T47D (cell line): ENCODE measurements around the gene SPIRE2.

Experiments
- DNase-seq, 2 experiments: peaks; one replicate each; pipeline versions ENCODE4 v3.0.0 to v3.0.0-alpha.2; 2011 to 2012; ENCODE audit warnings: low read depth in 1 of 2, low spot score in 1 of 2
- JUND ChIP-seq: IDR thresholded peaks from 2 replicates; pipeline ENCODE4 v1.6.1; 2012; ENCODE audit warnings: low read depth
- in situ Hi-C: cut with HindIII; loops from 2 replicates; pipeline ENCODE4 v1.10.0; 2016; ENCODE audit warnings: low sequenced_read_pairs, low pct_unique_long_range_greater_than_20kb

Gene SPIRE2

DNA sequence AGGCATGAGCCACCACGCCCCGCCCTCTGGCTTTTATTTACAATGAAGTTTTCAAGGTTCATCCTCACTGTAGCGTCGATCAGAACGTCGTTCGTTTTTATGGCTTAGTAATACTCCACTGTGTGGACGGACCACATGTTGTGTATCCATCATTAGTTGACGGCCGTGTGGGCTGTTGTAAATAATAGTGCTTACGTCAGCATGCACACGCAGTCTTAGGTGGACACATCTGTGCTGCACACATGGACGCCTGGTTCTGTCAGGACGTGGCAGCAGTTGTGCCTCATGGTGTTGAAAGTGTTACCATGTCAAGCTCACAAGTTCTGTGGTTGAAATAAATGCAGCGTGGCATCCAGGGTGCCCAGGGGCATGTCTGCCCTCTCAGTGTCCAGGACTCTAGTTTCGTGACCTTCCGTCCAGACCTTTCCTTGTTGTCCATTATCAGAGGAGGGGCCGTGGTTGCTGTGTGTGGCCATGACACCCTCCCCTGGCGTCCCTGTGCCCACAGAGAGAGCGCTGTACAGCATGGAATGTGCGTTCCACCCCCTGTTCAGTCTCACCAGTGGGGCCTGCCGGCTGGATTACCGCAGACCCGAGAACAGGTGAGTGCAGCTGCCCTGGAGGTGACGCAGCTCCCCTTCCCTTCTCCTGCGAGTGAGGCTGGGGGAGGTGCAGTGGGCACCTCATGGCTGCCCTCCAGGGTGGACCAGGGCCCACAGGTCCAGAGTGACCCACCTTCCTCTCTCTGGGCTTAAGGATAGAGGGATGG is 67.4 kb downstream of the SPIRE2 start:
- no peak for TF ChIP-seq JUND
- in situ Hi-C loops: no loop called here
- no peak for DNase-seq

DNA sequence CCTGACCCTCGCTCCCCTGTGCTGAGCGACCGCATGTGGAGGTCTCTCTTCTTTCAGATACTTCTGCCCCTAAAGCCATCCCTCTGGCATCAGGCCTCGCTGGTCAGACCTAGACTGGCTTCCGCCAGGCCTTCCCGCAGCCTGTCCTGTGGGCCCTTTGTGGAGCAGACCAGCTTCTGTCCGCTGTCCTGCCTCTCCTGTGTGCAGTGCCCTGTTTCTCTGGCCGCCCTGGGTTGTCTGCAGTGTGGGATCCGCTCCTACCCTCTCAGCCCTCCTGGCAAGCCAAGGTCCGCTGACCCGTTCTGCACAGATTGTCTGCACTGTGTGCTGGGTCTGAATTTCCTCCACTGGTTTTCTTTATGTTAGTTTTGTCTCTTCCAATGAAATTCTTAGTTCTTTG is 68.9 kb downstream of the SPIRE2 start:
- in situ Hi-C loops: no loop called here
- TF ChIP-seq JUND: no peak
- DNase-seq: no peak

DNA sequence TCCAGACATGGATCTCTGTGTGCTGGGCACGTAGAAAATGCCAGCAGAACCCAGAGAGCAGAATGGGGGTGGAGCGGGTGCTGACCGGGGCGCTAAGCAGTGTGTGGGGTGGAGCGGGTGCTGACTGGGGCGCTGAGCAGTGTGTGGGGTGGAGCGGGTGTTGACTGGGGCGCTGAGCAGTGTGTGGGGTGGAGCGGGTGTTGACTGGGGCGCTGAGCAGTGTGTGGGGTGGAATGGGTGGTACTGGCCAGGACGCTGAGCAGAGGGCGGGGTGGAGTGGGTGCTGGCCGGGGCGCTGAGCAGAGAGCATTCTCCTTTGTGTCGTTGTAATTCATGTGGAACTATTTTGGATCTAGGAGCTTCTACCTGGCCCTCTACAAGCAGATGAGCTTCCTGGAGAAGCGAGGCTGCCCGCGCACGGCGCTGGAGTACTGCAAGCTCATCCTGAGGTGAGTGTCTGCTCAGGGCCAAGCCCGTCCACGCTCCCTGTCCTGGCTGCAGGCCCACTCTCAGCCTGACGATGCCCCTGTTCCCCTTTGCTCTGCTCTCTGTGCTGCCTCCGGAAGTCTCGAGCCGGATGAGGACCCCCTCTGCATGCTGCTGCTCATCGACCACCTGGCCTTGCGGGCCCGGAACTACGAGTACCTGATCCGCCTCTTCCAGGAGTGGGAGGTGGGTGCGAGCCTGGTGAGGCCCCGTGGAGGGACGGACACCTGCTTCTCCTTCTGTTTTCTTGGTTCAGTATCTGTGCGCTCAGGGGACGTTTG is 70.1 kb downstream of the SPIRE2 start:
- no peak for DNase-seq
- in situ Hi-C loops: no loop called here
- no peak for TF ChIP-seq JUND

DNA sequence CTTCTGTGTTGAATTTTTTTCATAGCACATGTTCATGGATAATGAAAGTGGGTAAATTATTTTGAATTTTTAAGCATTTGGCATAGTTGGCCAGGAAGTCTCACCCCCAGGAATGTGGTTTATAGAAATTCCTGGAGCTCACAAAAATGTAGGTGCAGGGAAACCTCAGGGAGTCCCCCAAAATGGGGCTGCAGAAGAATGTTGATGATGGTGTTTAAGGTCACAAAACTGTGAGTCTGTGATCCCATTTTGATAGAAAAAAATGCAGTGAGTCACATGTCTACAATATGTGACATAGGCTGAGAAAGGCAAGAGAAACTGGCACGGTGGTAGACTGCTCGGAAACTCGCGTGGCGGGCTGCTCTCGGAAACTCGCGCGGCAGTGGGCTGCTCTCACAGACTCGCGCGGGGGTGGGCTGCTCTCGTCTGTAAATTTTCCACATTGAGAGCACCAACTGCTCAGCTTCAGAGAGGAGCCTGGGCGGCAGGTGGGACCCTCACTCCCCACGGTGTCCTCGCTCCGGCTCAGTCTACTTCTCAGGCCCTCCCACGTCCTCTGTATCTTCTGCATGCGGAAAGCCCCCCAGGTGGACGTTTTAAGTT is 71.7 kb downstream of the SPIRE2 start:
- in situ Hi-C loops: no loop called here
- TF ChIP-seq JUND: no peak
- DNase-seq: no peak

DNA sequence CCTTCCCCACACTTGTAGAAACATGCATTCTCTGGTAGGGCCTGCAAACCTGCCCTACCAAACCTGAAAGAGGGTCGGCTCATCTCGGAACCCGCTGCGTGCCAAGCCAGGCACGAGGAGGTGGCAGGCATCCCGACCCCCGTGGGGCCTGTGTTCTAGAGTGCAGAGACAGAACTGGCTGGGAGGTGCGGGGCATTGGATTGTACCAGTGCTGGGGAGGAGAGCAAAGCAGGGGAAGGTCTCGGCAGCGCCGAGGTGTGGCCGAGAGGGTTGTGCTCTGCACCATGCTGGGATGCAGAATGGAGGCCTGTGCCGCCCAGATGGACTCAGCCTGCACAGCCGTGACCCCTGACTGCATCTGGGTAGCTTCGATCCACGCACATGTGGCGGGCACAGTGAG is 72.6 kb downstream of the SPIRE2 start:
- in situ Hi-C loops: no loop called here
- no peak for DNase-seq
- TF ChIP-seq JUND: no peak

DNA sequence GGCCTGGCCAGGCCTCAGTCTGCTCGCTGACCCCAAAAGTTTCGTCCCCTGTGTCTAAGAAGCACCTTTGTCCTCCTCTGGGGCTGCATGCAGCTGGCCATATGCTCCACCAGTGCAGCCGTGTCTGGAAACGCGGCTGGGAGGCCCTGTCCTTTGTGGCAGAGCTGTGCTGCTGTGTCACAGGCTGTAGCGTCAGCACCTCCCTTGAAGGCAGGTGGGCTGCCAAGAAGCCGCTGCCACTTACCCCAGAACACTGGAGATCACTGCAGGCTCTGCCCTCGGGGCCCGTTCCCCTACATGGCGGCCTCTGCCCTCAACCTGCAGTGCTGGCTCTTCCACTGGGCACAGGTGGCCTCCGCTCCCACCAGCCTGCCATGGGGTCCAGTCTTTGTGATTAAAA is 74.7 kb downstream of the SPIRE2 start:
- DNase-seq: no peak
- no peak for TF ChIP-seq JUND
- in situ Hi-C loops: no loop called here

DNA sequence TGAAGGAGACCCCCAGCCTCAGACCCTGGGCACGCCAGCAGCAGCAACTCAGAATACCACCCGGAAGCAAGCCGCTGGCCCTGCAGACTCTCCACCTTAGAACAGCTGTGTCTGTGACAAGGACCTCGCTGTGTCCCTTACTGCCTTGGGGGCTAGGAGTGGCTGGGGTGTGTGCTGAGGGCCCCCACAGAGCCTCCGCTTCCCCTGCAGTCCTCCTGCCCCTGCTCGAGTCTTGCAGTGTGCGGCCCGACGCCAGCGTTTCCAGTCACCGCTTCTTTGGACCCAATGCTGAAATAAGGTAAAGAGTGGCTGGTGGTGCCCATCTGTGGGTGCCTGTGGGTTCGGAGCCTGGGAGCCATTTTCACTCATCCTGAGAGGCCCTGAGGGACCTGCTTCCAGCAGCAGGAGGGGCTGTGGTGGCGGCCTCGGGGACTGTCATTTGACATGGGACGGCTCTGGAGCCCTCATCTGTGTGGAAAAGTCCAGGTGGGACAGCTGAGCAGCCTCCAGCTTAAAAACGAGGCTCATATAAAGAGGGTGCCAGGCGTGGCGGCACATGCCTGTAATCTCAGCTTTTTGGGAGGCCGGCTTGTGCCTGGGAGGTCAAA is 75.7 kb downstream of the SPIRE2 start:
- DNase-seq: no peak
- in situ Hi-C loops: no loop called here
- no peak for TF ChIP-seq JUND

DNA sequence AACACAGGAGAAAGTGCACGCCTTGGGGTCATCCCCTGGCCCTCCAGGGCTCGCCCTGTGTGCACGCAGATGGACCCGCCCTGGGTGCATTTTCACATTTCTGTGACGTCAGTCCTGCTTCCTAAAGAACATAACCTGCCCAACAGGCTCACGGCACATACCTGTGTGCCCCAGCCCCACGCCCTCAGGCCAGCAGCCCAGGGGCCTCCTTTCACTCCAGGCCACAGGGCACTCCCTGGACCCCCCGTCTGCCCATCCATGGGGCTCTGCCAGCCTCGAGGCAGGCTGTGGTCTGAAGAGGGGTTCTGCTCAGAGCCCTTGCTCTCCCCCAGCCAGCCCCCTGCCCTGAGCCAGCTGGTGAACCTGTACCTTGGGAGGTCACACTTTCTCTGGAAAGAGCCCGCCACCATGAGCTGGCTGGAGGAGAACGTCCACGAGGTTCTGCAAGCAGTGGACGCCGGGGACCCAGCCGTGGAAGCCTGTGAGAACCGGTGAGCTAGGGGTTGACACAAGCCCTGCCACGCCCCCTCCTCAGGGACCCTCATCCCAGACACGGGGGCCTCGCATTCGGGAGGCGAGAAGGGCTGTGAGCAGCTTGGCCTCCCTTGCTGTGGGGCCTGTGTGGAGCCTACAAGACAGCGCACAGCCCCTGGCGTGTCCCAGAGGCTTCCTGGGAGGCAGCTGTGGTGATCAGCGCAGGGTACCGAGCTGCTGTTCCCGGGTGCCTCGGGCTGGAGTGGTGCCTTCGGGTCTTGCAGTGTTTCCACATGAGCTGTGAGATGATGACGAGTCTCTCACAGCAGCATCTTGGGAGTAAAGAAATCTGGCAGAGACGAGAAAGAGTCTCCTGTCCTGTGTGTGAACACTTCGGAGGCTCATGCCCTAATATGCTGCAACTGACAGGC is 76.6 kb downstream of the SPIRE2 start:
- in situ Hi-C loops: no loop called here
- DNase-seq: no peak
- TF ChIP-seq JUND: no peak

DNA sequence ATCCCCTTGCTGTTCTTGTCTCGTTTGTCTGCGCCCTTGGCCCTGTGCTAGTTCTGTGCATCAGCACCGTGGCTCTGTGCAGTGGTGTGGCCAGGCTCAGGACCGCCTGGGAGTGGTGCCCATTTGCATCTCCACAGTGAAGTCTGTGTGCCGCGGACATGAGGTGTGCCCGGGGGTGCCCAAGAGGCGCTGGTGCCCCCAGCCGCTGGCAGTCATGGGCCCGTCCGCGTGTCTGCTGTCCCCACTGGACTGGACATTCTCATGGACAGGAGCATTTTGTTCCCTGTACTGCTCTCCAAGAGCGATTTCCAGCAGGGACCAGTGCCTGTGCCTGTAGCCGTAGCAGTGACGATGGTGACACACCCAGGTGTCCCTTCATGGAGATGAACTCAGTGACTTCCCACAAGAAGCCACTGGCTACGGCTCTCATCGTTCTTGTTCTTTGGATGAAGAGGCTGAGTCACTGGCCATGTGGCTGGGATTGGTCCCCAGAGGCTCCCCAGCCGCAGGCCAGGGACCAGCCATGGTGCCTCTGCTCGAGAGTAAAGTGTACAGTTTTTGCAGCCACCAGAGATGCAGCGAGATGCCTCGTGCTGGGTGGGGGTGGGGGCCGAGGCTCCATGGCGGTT is 77.3 kb downstream of the SPIRE2 start:
- TF ChIP-seq JUND: no peak
- in situ Hi-C loops: no loop called here
- no peak for DNase-seq

DNA sequence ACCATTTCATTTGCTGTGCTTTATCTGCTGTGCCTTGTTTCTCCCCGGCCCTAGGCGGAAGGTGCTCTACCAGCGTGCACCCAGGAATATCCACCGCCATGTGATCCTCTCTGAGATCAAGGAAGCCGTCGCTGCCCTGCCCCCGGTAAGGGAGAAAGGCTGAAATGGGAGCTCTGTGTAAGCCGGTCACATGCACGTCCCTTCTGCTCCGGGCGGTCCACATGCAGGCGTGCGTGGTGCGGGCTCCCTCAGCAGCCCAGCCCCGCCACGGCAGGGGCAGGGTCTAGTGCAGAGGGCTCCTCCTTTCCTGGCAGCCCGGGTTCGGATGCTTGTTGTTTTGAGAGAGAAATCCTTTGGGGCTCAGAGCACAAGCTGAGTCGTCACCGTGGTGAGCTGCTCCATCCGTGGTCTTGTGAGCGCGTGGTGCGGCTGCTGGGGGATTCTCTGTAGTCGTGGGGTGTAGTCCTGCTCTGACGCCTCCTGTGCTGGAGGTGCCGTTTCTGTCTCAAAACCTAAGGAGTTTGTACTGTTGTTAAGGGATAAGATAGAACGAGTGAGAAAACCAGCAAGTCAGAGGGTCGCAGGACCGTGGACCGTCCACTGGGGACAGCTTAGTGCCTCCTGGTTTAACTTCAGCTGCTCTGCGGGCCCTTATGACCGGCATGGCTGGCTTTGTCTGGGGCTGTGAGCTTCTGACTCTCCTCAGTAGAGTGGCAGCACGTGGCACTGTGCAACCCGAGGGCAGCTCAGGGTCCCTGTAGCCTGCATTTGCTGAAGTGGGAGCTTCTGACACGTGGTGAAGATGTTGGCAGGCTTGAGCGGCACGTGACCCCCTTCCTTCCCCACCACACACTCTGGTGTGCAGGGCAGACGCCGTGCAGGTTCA is 78.1 kb downstream of the SPIRE2 start:
- no peak for DNase-seq
- no peak for TF ChIP-seq JUND
- in situ Hi-C loops: no loop called here

DNA sequence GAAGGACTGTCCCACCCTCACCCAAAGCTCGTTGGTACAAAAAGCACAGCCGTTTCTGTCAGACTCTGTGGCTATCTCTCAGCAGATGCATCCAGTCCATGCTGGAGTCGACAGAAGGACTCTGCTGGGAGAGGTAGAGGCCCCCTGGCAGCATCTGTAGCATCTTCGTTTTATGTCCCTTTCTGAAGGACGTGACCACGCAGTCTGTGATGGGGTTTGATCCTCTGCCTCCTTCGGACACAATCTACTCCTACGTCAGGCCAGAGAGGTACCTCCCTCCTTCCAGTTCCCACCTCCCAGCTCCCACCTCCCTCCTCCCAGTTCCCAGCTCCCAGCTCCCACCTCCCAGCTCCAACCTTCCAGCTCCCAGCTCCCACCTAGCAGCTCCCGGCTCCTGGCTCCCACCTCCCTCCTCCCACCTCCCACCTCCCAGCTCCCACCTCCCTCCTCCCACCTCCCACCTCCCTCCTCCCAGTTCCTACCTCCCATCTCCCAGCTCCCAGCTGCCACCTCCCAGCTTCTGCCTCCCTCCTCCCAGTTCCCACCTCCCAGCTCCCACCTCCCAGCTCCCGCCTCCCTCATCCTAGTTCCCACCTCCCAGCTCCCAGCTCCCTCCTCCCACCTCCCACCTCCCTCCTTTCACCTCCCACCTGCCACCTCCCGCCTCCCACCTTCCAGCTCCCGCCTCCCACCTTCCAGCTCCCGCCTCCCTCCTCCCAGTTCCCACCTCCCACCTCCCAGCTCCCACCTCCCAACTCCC is 79.0 kb downstream of the SPIRE2 start:
- in situ Hi-C loops: no loop called here
- DNase-seq: no peak
- no peak for TF ChIP-seq JUND
